HepG2 (cell line): ENCODE measurements around the gene ACP7. TPM values are rescaled to one million over a fixed set of nuclear protein-coding genes. Genes with fewer than 3 reads are reported as not detected.

ENCODE experiments used
- ATAC-seq: fragments of 200-7000 bp; cut with Tn5 transposase; 3 replicates; pipeline ENCODE4 v1.9.1; 2020; ENCODE audit warnings: mild to moderate bottlenecking, moderate library complexity
- BruUV-seq: library from RNA; stranded (reverse); fragments of 400-500 nt; replicated peaks from 2 replicates; lab custom pipeline; 2021; lab: Mats Ljungman, UMichigan
- CTCF ChIA-PET: fragments of 300-600 bp; formaldehyde crosslinking; extraction: SDS; loops from one replicate; lab custom pipeline; 2021; ENCODE audit warnings: low total read pairs, inconsistent platforms, low intra/inter-chr PET ratio; lab: Yijun Ruan, JAX
- POLR2A ChIA-PET: fragments of 350-600 bp; sonication (Branson Sonifier 250); formaldehyde crosslinking; loops from one replicate; lab custom pipeline; 2020; ENCODE audit warnings: antibody characterized with exemption, inconsistent platforms; lab: Yijun Ruan, JAX
- DNase-seq: peaks from one replicate; pipeline ENCODE4 v3.0.0-alpha.2; 2015; ENCODE audit warnings: low spot score
- FAIRE-seq: peaks from 3 replicates; lab custom pipeline; 2011; peaks lifted over from hg19 to GRCh38; lab: Jason Lieb, UNC
- H2AFZ ChIP-seq: one replicate; pipeline ENCODE4 v1.6.1; 2011; ENCODE audit warnings: low read length, inconsistent platforms
- H3K27ac ChIP-seq: fragments of 300-600 bp; 3 replicates; pipeline ENCODE4 v1.8.0; 2011; ENCODE audit warnings: mixed run types, mild to moderate bottlenecking, mixed read lengths, low read length, inconsistent platforms; ENCODE audit not compliant: insufficient read depth; ENCODE audit errors: extremely low read length
- H3K27me3 ChIP-seq, 2 experiments: fragments of 200-600 bp in 1 of 2; 2 replicates in 1 of 2; 3 replicates in 1 of 2; pipeline versions ENCODE4 v1.6.0 to v1.8.0; 2011; ENCODE audit warnings: low read length in 2 of 2, mild to moderate bottlenecking in 2 of 2, moderate library complexity in 2 of 2, inconsistent platforms in 1 of 2; ENCODE audit not compliant: insufficient read depth in 2 of 2, control insufficient read depth in 1 of 2
- H3K36me3 ChIP-seq, 2 experiments: fragments of 200-600 bp in 1 of 2; replicated peaks in 1 of 2; 2 replicates in 1 of 2; 3 replicates in 1 of 2; pipeline versions ENCODE4 v1.5.1 to v1.8.0; 2011; ENCODE audit warnings: low read length in 2 of 2, inconsistent platforms in 1 of 2; ENCODE audit not compliant: insufficient read depth in 2 of 2, control insufficient read depth in 1 of 2
- H3K4me1 ChIP-seq: 2 replicates; pipeline ENCODE4 v1.5.1; 2012; ENCODE audit warnings: low read length, inconsistent platforms; ENCODE audit not compliant: insufficient read depth
- H3K4me2 ChIP-seq: 2 replicates; pipeline ENCODE4 v1.6.0; 2011; ENCODE audit warnings: low read depth, low read length, inconsistent platforms
- H3K4me3 ChIP-seq, 3 experiments: fragments of 200-600 bp in 1 of 3; sonication (generic), shearing (Covaris generic) in 1 of 3; replicated peaks in 1 of 3; 2 replicates each; pipeline ENCODE4 v1.5.1; 2011 to 2016; ENCODE audit warnings: low read length in 3 of 3, inconsistent platforms in 2 of 3, low read depth in 2 of 3, mild to moderate bottlenecking in 2 of 3, control low read depth in 1 of 3, mixed read lengths in 1 of 3; ENCODE audit not compliant: insufficient read depth in 1 of 3
- H3K79me2 ChIP-seq: one replicate; pipeline ENCODE4 v1.6.1; 2011; ENCODE audit warnings: low read length, inconsistent platforms; ENCODE audit not compliant: insufficient read depth
- H3K9ac ChIP-seq: 2 replicates; pipeline ENCODE4 v1.6.0; 2011; ENCODE audit warnings: mild to moderate bottlenecking, low read depth, low read length, inconsistent platforms; ENCODE audit not compliant: insufficient read depth
- H3K9me3 ChIP-seq: 2 replicates; pipeline ENCODE4 v1.5.1; 2012; ENCODE audit warnings: mild to moderate bottlenecking, low read length
- H4K20me1 ChIP-seq: 2 replicates; pipeline ENCODE4 v1.6.0; 2011; ENCODE audit warnings: inconsistent platforms, mild to moderate bottlenecking, low read length, moderate library complexity; ENCODE audit not compliant: insufficient read depth
- DBP ChIP-seq: sonication (generic); formaldehyde crosslinking; IDR thresholded peaks from 2 replicates; pipeline ENCODE4 v1.4.0; 2020; ENCODE audit warnings: missing genetic modification reagents; ENCODE audit errors: not compliant biosample characterization
- HNRNPL ChIP-seq: fragments of 200-400 bp; formaldehyde crosslinking; IDR thresholded peaks from 2 replicates; pipeline ENCODE4 v1.6.1; 2017; ENCODE audit warnings: mild to moderate bottlenecking, low read depth, low read length
- KDM2A ChIP-seq: sonication (generic); formaldehyde crosslinking; IDR thresholded peaks from 2 replicates; pipeline ENCODE4 v1.4.0; 2020; ENCODE audit warnings: low read depth, missing genetic modification reagents, borderline replicate concordance
- RAD21 ChIP-seq: fragments of 450-650 bp; formaldehyde crosslinking; IDR thresholded peaks from 2 replicates; pipeline ENCODE4 v1.5.0; 2020; ENCODE audit warnings: mild to moderate bottlenecking
- SMC3 ChIP-seq: IDR thresholded peaks from 2 replicates; pipeline ENCODE4 v1.6.1; 2011; ENCODE audit warnings: low read length, improper control_type of control experiment
- XBP1 ChIP-seq: sonication (generic); formaldehyde crosslinking; IDR thresholded peaks from 2 replicates; pipeline ENCODE4 v1.5.0; 2020; ENCODE audit warnings: missing genetic modification reagents
- XRCC5 ChIP-seq: fragments of 200-400 bp; formaldehyde crosslinking; optimal IDR thresholded peaks from 2 replicates; pipeline ENCODE3; 2017; ENCODE audit warnings: mild to moderate bottlenecking, low read length
- ZNF383 ChIP-seq: sonication (generic); formaldehyde crosslinking; IDR thresholded peaks from 2 replicates; pipeline ENCODE4 v1.4.0; 2020; ENCODE audit warnings: missing genetic modification reagents, mild to moderate bottlenecking, borderline replicate concordance
- ZNF501 ChIP-seq: sonication (generic); formaldehyde crosslinking; IDR thresholded peaks from 2 replicates; pipeline ENCODE4 v1.5.1; 2020; ENCODE audit warnings: mild to moderate bottlenecking, moderate library complexity, missing genetic modification reagents
- ZNF563 ChIP-seq: sonication (generic); formaldehyde crosslinking; IDR thresholded peaks from 2 replicates; pipeline ENCODE4 v1.8.0; 2022; ENCODE audit warnings: mild to moderate bottlenecking, moderate library complexity, missing genetic modification reagents
- WGBS: methylation state at CpG from one replicate; pipeline ENCODE4 v1.1.6; 2017; ENCODE audit warnings: low lambda C conversion rate; 5-methylcytosine and 5-hydroxymethylcytosine counted together
- in situ Hi-C: cut with HindIII; loops from 2 replicates; pipeline ENCODE4 v1.10.0; 2017; ENCODE audit warnings: low pct_unique_long_range_greater_than_20kb; ENCODE audit not compliant: extremely low pct_ligation_motif_present
- intact Hi-C: fragments of 100-400 bp; cut with micrococcal nuclease; formaldehyde crosslinking; loops from one replicate; pipeline ENCODE4 v1.10.0; 2022; ENCODE audit not compliant: unreplicated experiment
- polyA plus RNA-seq, 8 experiments: library from polyadenylated mRNA; depleted of rRNA in 3 of 8; stranded (reverse) in 7 of 8; unstranded in 1 of 8; fragments of >200 nt; fragmentation: Illumina TruSeq in 4 of 8; extraction: Trizol in 4 of 8; gene quantifications; 2 replicates each; pipeline versions ENCODE4 v1.2.1 to v1.2.3, GENCODE V29; 2011 to 2016; ENCODE audit warnings: low read depth in 4 of 8, missing spikeins in 1 of 8, mixed read lengths in 1 of 8; ENCODE audit not compliant: insufficient read depth in 1 of 8
- total RNA-seq, 5 experiments: library from RNA; depleted of rRNA; stranded (reverse); fragments of >200 nt; fragmentation: Illumina TruSeq; extraction: Trizol; gene quantifications; 2 replicates each; pipeline ENCODE4 v1.2.3, GENCODE V29; 2016; ENCODE audit warnings: low read depth in 1 of 5
- TF ChIP-seq, protein P1 (sequence below): sonication (generic); formaldehyde crosslinking; IDR thresholded peaks from 2 replicates; pipeline ENCODE4 v1.5.1; 2020; ENCODE audit warnings: mild to moderate bottlenecking, missing genetic modification reagents, moderate library complexity
- TF ChIP-seq, protein P2 (sequence below): sonication (generic); formaldehyde crosslinking; conservative IDR thresholded peaks from 2 replicates; pipeline ENCODE4 v1.4.0; 2020; ENCODE audit warnings: missing genetic modification reagents
- TF ChIP-seq, protein P3 (sequence below): sonication (generic); formaldehyde crosslinking; IDR thresholded peaks from 2 replicates; pipeline ENCODE4 v1.5.0; 2020; ENCODE audit warnings: mild to moderate bottlenecking, missing genetic modification reagents, moderate library complexity

The ACP7 gene
- total and polyA plus RNA-seq, 2 of the 13 experiments (the other 11 are each of a cell fraction or from before 2014, with no cell fraction given): not detected

- peak; percentile 72 for FAIRE-seq
- H3K27me3 ChIP-seq: peaks cover 2 to 21% of the 10 kb centered on the region in 2 experiments; a peak in 4 of 5 replicates
- no peaks in the 10 kb centered on the region for H3K4me1 ChIP-seq
- no TSS peak for BruUV-seq
- CTCF ChIA-PET: interaction anchor here (0.8 to 1.1 kb wide), 2 partner anchors 12 to 218 kb away, joined by 3 read pairs; no protein-coding TSS in a partner anchor
- no peak overlapping the region for H3K9ac ChIP-seq
- no peaks in the 10 kb centered on the region for H4K20me1 ChIP-seq
- in situ Hi-C loops: no loop called here
- peak; percentile 38 for DNase-seq
- H2AFZ ChIP-seq: no peak overlapping the region
- H3K4me2 ChIP-seq: no peak overlapping the region
- 10% methylated on average over 5 of the region's 16 CpGs for WGBS
- no peak overlapping the region for H3K27ac ChIP-seq
- no peaks in the 10 kb centered on the region for H3K79me2 ChIP-seq
- POLR2A ChIA-PET: no interaction called here
- H3K9me3 ChIP-seq: no peaks in the 10 kb centered on the region
- peak; percentile 84 for ATAC-seq
- H3K4me3 ChIP-seq: no peak overlapping the region
- no peaks in the 10 kb centered on the region for H3K36me3 ChIP-seq
- intact Hi-C loops: no loop called here
- TF ChIP-seq, protein P1, sequence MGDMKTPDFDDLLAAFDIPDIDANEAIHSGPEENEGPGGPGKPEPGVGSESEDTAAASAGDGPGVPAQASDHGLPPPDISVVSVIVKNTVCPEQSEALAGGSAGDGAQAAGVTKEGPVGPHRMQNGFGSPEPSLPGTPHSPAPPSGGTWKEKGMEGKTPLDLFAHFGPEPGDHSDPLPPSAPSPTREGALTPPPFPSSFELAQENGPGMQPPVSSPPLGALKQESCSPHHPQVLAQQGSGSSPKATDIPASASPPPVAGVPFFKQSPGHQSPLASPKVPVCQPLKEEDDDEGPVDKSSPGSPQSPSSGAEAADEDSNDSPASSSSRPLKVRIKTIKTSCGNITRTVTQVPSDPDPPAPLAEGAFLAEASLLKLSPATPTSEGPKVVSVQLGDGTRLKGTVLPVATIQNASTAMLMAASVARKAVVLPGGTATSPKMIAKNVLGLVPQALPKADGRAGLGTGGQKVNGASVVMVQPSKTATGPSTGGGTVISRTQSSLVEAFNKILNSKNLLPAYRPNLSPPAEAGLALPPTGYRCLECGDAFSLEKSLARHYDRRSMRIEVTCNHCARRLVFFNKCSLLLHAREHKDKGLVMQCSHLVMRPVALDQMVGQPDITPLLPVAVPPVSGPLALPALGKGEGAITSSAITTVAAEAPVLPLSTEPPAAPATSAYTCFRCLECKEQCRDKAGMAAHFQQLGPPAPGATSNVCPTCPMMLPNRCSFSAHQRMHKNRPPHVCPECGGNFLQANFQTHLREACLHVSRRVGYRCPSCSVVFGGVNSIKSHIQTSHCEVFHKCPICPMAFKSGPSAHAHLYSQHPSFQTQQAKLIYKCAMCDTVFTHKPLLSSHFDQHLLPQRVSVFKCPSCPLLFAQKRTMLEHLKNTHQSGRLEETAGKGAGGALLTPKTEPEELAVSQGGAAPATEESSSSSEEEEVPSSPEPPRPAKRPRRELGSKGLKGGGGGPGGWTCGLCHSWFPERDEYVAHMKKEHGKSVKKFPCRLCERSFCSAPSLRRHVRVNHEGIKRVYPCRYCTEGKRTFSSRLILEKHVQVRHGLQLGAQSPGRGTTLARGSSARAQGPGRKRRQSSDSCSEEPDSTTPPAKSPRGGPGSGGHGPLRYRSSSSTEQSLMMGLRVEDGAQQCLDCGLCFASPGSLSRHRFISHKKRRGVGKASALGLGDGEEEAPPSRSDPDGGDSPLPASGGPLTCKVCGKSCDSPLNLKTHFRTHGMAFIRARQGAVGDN (CRISPR knock-in tag): 0 out of 2 replicates have a peak, but pooled peaks have one; percentile 12
- peak; percentile 62 for TF ChIP-seq SMC3
- no peak for TF ChIP-seq ZNF563 (CRISPR knock-in tag)
- TF ChIP-seq XRCC5: peak; percentile 42
- TF ChIP-seq, protein P2, sequence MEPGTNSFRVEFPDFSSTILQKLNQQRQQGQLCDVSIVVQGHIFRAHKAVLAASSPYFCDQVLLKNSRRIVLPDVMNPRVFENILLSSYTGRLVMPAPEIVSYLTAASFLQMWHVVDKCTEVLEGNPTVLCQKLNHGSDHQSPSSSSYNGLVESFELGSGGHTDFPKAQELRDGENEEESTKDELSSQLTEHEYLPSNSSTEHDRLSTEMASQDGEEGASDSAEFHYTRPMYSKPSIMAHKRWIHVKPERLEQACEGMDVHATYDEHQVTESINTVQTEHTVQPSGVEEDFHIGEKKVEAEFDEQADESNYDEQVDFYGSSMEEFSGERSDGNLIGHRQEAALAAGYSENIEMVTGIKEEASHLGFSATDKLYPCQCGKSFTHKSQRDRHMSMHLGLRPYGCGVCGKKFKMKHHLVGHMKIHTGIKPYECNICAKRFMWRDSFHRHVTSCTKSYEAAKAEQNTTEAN (CRISPR knock-in tag): no peak
- TF ChIP-seq KDM2A (CRISPR knock-in tag): no peak
- no peak for TF ChIP-seq XBP1 (CRISPR knock-in tag)
- TF ChIP-seq, protein P3, sequence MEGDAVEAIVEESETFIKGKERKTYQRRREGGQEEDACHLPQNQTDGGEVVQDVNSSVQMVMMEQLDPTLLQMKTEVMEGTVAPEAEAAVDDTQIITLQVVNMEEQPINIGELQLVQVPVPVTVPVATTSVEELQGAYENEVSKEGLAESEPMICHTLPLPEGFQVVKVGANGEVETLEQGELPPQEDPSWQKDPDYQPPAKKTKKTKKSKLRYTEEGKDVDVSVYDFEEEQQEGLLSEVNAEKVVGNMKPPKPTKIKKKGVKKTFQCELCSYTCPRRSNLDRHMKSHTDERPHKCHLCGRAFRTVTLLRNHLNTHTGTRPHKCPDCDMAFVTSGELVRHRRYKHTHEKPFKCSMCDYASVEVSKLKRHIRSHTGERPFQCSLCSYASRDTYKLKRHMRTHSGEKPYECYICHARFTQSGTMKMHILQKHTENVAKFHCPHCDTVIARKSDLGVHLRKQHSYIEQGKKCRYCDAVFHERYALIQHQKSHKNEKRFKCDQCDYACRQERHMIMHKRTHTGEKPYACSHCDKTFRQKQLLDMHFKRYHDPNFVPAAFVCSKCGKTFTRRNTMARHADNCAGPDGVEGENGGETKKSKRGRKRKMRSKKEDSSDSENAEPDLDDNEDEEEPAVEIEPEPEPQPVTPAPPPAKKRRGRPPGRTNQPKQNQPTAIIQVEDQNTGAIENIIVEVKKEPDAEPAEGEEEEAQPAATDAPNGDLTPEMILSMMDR (CRISPR knock-in tag): peak; percentile 88
- no peak for TF ChIP-seq DBP (CRISPR knock-in tag)
- 0 out of 2 replicates have a peak, but pooled peaks have one; percentile 51 for TF ChIP-seq HNRNPL
- TF ChIP-seq ZNF501 (CRISPR knock-in tag): 0 out of 2 replicates have a peak, but pooled peaks have one; percentile 34
- peak; percentile 50; the same call in 1 of the 2 replicates for TF ChIP-seq RAD21 (CRISPR knock-in tag)
- TF ChIP-seq ZNF383 (CRISPR knock-in tag): no peak
Observed at GRCh38 chr19:39110263-39110967, 26.2 kb downstream of the ACP7 start.
